HG03432 (cell line): ENCODE measurements around the gene ERICH3.

Source experiments
- ATAC-seq: cut with Tn5 transposase; IDR thresholded peaks from one replicate; pipeline ENCODE4 v1.9.1; 2021; ENCODE audit warnings: mild to moderate bottlenecking, moderate library complexity; ENCODE audit not compliant: unreplicated experiment

The ERICH3 gene

GRCh38 chr1:74673351-74674111, at the start of gene ERICH3:
Gene ERICH3 (minus strand): TSS chr1:74673792. CDS start chr1:74673519, 273 bp downstream.
- peak; percentile 63 for ATAC-seq

- ATAC-seq, result no peak
Measured at GRCh38 chr1:74717626-74718025, 44.0 kb upstream of the ERICH3 start.

- no peak for ATAC-seq
Measured at GRCh38 chr1:74716822-74717221, 43.2 kb upstream of the ERICH3 start.

- ATAC-seq, result no peak
Measured at GRCh38 chr1:74715806-74716205, 42.2 kb upstream of the ERICH3 start.

- no peak for ATAC-seq
Measured at GRCh38 chr1:74715236-74715502, 41.6 kb upstream of the ERICH3 start.

GRCh38 chr1:74714429-74715235, 41.0 kb upstream of the ERICH3 start:
- ATAC-seq, result peak; percentile 86

GRCh38 chr1:74713849-74714248, 40.3 kb upstream of the ERICH3 start:
- ATAC-seq, result peak; percentile 48

- ATAC-seq, result no peak
Measured at GRCh38 chr1:74712881-74713280, 39.3 kb upstream of the ERICH3 start.

- ATAC-seq, result no peak
Measured at GRCh38 chr1:74703386-74704182, 30.0 kb upstream of the ERICH3 start.

GRCh38 chr1:74699331-74699730, 25.7 kb upstream of the ERICH3 start:
- peak; percentile 36 for ATAC-seq

GRCh38 chr1:74697832-74698231, 24.2 kb upstream of the ERICH3 start:
- no peak for ATAC-seq

GRCh38 chr1:74693473-74693872, 19.9 kb upstream of the ERICH3 start:
- ATAC-seq, result no peak

GRCh38 chr1:74690909-74691308, 17.3 kb upstream of the ERICH3 start:
- ATAC-seq, result no peak

GRCh38 chr1:74690364-74690696, 16.7 kb upstream of the ERICH3 start:
- no peak for ATAC-seq

- ATAC-seq, result peak; percentile 86
Measured at GRCh38 chr1:74689621-74690363, 16.2 kb upstream of the ERICH3 start.

GRCh38 chr1:74686928-74687327, 13.3 kb upstream of the ERICH3 start:
- ATAC-seq, result no peak

- ATAC-seq, result no peak
Measured at GRCh38 chr1:74684301-74684700, 10.7 kb upstream of the ERICH3 start.

- ATAC-seq, result no peak
Measured at GRCh38 chr1:74683656-74684055, 10.1 kb upstream of the ERICH3 start.

- no peak for ATAC-seq
Measured at GRCh38 chr1:74681851-74682250, 8.3 kb upstream of the ERICH3 start.

GRCh38 chr1:74681449-74681848, 7.9 kb upstream of the ERICH3 start:
- ATAC-seq, result peak; percentile 92

GRCh38 chr1:74681001-74681400, 7.4 kb upstream of the ERICH3 start:
- ATAC-seq, result peak; percentile 56
